NCI-H345 treated with DMSO at 0.1 percent for 48 hours (cell line): Measurements from ENCODE around the gene XYLB.
A peak's percentile ranks its signal among the peaks of the same experiment; 100 is the strongest.
"Not testable (repeated sequence)": the region's sequence is repeated elsewhere in the genome, so short reads cannot be mapped to it uniquely, and the experiment has no call there.

Source experiments
- DNase-seq: peaks from one replicate; lab custom pipeline; 2025; ENCODE audit not compliant: unreplicated experiment; lab: John Stamatoyannopoulos, UW

XYLB gene

DNA sequence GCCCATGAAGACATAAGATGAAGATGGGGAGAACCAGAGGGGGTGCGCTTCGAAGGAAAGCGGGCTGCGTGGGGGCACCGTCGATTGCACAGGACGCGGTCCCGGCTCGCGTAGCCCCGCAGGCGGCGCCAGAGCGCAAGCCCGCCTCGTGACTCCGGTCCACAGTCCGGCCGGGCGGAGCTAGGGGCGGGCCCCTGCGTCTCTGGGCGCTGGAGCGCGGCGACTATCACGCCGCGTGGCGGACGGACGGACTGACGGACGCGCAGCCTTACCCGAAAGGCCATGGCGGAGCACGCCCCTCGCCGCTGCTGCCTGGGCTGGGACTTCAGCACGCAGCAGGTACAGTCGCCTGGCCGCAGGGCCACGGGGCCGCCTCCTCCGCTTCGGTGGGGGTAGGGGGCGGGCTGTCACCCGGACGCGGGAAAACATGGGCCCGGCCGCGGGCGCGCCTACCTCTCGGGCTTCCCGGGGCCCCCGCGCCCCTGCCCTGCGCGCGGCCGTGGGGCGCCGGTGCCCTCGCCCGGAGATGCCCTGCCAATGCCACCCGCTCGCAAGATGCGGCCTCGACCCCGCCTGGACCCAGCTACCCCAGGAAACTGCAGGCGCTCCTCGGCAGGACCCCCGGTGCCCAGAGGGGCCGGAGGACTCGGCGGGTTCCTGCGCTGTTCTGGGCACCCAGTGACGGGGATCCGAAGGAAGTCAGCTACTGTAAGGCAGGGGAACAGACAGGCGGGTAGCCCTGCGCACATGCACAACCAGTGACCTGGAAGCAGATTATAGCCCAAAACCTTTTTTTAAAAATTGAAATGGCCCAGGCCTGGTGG is at the start of gene XYLB:
Gene XYLB, plus strand, starts transcription at position 199 of the 824 bp plus-strand sequence. Its CDS starts 84 bp downstream, at position 283.
- peak; percentile 48 for DNase-seq

GRCh38 chr3:38297053-38297452 is 49.5 kb upstream of the XYLB start:
- not testable (repeated sequence) for DNase-seq

- no peak for DNase-seq
These were observed 49.0 kb upstream of the XYLB start for GRCh38 chr3:38297537-38297936.

- DNase-seq = no peak
These were observed 48.5 kb upstream of the XYLB start for GRCh38 chr3:38297947-38298711.

DNA sequence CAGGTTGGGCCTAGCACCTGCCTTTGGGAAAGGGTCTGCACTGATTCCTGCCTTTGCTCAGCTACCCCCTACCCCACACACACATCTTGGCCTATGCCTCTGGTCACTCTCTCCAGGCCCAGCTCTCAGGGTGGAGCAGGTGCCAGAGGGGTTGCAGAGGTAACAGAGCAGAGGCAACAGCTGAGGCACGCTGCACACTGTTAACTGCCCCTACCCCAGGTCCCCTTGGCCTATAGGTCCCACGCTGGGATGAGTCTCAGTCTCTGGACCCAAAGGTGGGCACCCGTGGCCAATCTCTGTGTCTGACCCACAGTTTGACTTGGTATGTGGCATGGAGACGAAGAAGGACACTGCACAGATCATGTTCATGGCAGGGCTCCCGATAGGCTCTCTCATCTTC is 39.6 kb upstream of the XYLB start:
- no peak for DNase-seq

- no peak for DNase-seq
These were observed 39.0 kb upstream of the XYLB start for GRCh38 chr3:38307599-38307998.

- DNase-seq = no peak
These were observed 38.1 kb upstream of the XYLB start for GRCh38 chr3:38308456-38308855.

DNA sequence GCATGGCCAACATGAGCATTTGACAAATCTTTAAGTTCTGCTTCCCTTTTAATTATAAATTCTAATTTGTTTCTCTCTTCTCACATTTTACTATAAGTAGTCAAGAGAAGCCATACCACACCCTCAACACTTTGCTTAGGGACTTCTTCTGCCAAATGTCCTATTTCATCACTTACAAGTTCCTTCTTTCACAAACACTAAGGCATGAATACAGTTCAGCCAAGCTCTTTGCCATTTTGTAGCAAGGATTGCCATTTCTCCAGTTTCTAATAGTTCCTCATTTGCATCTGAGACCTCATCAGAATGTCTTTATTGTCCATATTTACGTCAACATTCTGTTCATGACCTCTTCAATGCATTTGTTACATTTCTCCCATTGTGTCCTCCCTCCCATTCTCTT is 35.1 kb upstream of the XYLB start:
- DNase-seq = no peak

DNA sequence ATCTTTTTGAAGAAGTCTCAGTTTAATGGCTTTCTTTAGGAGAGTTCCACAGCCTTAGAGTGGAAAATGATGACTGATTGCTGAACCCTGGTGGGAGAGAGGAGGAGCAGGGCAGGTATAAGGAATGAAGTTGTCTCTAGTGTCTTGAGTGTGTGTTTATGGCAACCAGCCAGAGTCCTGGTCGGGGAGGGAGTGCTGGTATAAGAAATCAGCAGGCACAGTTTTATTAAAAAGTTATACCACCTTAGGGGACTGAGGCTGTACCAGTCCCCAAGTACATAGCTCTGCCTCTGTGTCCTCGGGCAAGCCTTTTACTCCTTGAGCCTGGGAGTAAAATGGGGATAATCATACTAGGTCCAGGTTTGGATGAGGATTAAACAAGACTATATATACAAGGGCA is 34.6 kb upstream of the XYLB start:
- DNase-seq = no peak

GRCh38 chr3:38312356-38312755 is 34.2 kb upstream of the XYLB start:
- no peak for DNase-seq

GRCh38 chr3:38313263-38313662 is 33.3 kb upstream of the XYLB start:
- DNase-seq = no peak

- DNase-seq = no peak
These were observed 32.9 kb upstream of the XYLB start for GRCh38 chr3:38313695-38314094.

DNA sequence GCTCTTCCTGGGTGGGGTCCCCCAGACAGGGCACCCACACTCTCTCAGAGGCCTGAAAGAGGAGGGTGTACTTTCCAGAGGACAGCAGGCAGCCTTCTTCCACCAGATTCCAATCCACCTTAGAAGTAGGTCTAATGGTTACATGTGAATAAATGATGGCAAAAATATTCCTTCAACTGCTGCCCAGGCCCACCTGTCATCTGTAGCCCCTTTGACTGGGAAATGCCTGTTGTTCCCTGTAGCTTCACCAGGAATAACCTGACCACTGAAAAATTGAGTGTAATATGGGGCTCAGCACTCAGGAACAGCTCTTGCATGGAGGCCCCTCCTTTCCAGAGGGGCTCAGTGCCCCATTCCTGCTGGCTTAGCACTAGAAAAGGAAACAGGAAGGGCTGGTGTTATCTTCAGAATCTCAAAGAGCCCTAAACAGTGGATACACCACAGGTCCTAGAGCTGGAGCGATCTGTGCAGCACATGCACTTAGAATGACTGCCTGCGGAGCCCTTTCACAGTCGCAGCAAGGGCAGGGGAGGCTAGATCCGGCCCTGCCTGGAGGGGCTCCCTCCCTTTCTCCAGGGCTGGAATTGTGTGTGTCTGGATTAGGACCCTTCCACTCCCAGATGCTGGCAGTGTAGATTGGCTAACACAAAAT is 32.3 kb upstream of the XYLB start:
- no peak for DNase-seq

DNA sequence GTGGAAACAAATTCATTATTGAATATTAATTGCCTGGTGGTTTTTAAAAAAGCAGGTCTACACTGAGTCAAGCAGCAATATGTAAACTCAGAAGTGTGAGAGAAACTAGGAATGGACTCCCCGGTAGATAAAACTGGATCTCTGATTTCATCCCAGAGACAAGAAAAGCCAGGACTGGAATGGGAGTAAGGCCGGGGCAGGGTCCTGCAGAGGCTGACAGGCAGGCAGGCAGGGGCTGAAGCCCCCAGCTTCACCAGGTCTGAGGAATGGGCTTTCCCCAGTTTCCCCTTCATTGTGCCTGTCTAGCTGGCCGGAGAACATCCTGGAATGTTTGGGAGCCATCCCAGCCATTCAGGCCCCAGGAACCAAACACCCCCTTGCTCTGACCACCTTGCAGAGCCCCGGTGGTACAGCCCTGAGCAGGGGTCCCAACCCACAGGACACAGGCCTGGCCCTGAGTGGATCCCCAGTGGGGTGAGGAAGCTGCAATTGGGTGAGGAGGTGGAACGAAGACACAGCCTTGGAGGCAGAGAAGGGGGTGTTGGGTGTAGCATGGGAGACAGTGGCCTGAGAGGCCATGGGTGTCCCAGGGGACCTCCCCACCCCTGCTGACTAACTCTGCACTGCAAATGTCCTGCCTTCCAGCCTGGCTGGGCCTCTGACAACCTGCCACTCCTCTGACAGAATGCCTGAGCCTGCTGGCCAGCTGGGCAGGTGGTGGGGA is 31.7 kb upstream of the XYLB start:
- DNase-seq = no peak

- no peak for DNase-seq
These were observed 30.9 kb upstream of the XYLB start for GRCh38 chr3:38315488-38316230.

- DNase-seq = no peak
These were observed 30.0 kb upstream of the XYLB start for GRCh38 chr3:38316356-38317191.

- no peak for DNase-seq
These were observed 29.3 kb upstream of the XYLB start for GRCh38 chr3:38317192-38317759.

- DNase-seq = no peak
These were observed 27.6 kb upstream of the XYLB start for GRCh38 chr3:38318766-38319671.
